Neural cell (in vitro differentiated cells): ENCODE measurements around the gene USP37.

Source experiments
- CTCF ChIP-seq: fragments of 450-650 bp; IDR thresholded peaks from 2 replicates; pipeline ENCODE4 v1.5.1; 2014; ENCODE audit warnings: antibody characterized with exemption, mild to moderate bottlenecking, moderate library complexity; ENCODE audit not compliant: poor library complexity, severe bottlenecking
- EZH2 ChIP-seq: fragments of 200-600, 300-800 bp; shearing (Covaris generic), sonication (generic); IDR thresholded peaks from 2 replicates; pipeline ENCODE4 v1.6.1; 2014; ENCODE audit warnings: antibody characterized with exemption, low read length, borderline replicate concordance, mild to moderate bottlenecking; ENCODE audit not compliant: insufficient read depth, poor library complexity, severe bottlenecking
- TAF1 ChIP-seq: IDR thresholded peaks from 2 replicates; pipeline ENCODE4 v1.6.1; 2012; ENCODE audit warnings: low read depth

DNA sequence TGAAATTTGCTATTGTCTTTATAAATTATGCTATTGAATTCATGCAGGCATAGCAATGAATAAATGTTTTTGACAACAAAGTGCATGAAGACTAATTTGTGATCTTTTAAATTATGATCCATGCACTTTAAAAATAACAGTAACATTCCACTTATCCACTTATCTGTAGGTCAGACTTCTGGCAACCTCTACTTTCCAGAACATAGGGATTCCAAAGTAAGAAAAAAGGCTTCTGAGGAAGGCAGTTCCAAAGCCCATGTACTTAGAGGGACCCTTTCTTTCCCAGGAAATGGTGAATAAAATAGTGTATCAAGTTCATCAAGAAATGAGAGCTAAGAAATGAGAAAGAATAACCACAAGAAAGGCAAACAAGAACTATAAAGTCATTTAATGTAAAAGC lies 90.9 kb downstream of the USP37 start:
- TF ChIP-seq TAF1, result no peak
- no peak for TF ChIP-seq EZH2
- no peak for TF ChIP-seq CTCF
